GM10266 (cell line): Measurements from ENCODE around the gene LRP2BP.

Experiments
- DNase-seq: peaks from one replicate; pipeline ENCODE4 v3.0.0; 2012; ENCODE audit errors: extremely low spot score
- CTCF ChIP-seq: IDR thresholded peaks from 2 replicates; pipeline ENCODE4 v1.5.1; 2012; ENCODE audit warnings: mild to moderate bottlenecking, low read depth; ENCODE audit not compliant: control insufficient read depth, insufficient read depth; ENCODE audit errors: missing control alignments

The LRP2BP gene

GRCh38 chr4:185383451-185383850 is 12.3 kb downstream of the LRP2BP start:
- no peak for DNase-seq
- TF ChIP-seq CTCF = no peak

- no peak for TF ChIP-seq CTCF
- no peak for DNase-seq
Observed at GRCh38 chr4:185382754-185383153, 13.0 kb downstream of the LRP2BP start.

GRCh38 chr4:185381288-185382196 is 14.2 kb downstream of the LRP2BP start:
- no peak for DNase-seq
- TF ChIP-seq CTCF = no peak

GRCh38 chr4:185380320-185380719 is 15.4 kb downstream of the LRP2BP start:
- no peak for TF ChIP-seq CTCF
- DNase-seq = no peak

GRCh38 chr4:185379326-185380295 is 16.1 kb downstream of the LRP2BP start:
- no peak for TF ChIP-seq CTCF
- DNase-seq = no peak

- no peak for TF ChIP-seq CTCF
- DNase-seq = no peak
Observed at GRCh38 chr4:185378264-185378663, 17.5 kb downstream of the LRP2BP start.
